Activated T-cell treated with anti-CD3 and anti-CD28 coated beads for 1 hour (primary cell): ENCODE results near the gene LRP6.

Source experiments
- DNase-seq: peaks from one replicate; pipeline ENCODE4 v3.0.0-alpha.2; 2020; ENCODE audit warnings: low read depth

The LRP6 gene

GRCh38 chr12:12070674-12071656, 195.9 kb downstream of the LRP6 start, which contains the start of gene BCL2L14:
Gene BCL2L14, plus strand, starts transcription at chr12:12070939. Its CDS starts 8,367 bp downstream, at chr12:12079306.
- DNase-seq = no peak

DNA sequence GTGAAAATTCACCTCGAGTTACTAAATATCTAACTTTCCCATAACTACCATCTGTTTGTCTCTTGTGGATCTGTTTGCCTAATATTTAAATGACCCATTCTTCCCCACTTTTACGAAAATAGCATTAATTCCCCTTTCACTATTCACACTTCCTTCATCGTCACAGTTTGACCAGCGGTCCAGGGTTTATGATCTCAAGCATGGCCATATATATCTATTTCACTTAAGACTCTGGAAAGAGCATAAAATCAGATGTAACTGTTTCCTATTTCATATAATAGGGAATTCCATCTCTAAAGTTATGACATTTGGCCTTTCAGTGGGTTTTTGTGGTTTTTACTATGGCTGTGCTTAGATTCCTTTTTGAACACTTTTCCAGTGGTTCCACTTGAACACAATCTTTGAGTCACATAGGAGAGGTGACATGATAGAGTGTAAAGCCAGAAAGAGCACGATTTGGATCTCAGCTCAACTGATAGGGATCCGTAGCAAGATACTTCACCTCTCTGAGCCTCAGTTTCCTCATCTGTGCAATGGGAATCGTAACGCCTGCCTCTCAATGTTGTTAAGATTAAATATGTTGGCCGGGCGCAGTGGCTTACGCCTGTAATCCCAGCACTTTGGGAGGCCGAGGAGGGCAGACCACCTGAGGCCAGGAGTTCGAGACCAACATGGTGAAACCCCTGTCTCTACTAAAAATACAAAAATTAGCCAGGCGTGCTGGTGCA, 196.9 kb downstream of the LRP6 start:
- DNase-seq = no peak

GRCh38 chr12:12068751-12069150, 198.1 kb downstream of the LRP6 start:
- DNase-seq = no peak
